ENCODE data around the gene GRIPAP1. TPM values are rescaled to one million over a fixed set of nuclear protein-coding genes. Genes with fewer than 3 reads are reported as not detected.

GRIPAP1 gene
- polyA plus RNA-seq, 1 donor from 2014 or later = 22.5 TPM

- no peaks in the 10 kb centered on the region for H3K36me3 Mint-ChIP-seq
- peaks cover 10% of the 10 kb centered on the region for H3K27me3 Mint-ChIP-seq
- no peak overlapping the region for H3K4me3 Mint-ChIP-seq
- no peak overlapping the region for H3K27ac Mint-ChIP-seq
- H3K9me3 Mint-ChIP-seq = no peaks in the 10 kb centered on the region
- H3K4me1 Mint-ChIP-seq = peaks cover 0 to 8% (median 4%) of the 10 kb centered on the region in 3 donors
Observed at GRCh38 chrX:48975541-48975940, 26.5 kb downstream of the GRIPAP1 start.

- no peak overlapping the region for H3K27ac Mint-ChIP-seq
- peaks cover 0 to 8% (median 4%) of the 10 kb centered on the region in 3 donors for H3K4me1 Mint-ChIP-seq
- H3K27me3 Mint-ChIP-seq = peaks cover 10% of the 10 kb centered on the region
- no peaks in the 10 kb centered on the region for H3K36me3 Mint-ChIP-seq
- no peaks in the 10 kb centered on the region for H3K9me3 Mint-ChIP-seq
- H3K4me3 Mint-ChIP-seq = no peak overlapping the region
Observed at GRCh38 chrX:48975041-48975440, 27.0 kb downstream of the GRIPAP1 start.

GRCh38 chrX:48974574-48974973, 27.5 kb downstream of the GRIPAP1 start:
- Mint-ChIP-seq H3K4me1 (peaks cover 0 to 8% (median 4%) of the 10 kb centered on the region in 3 donors), H3K36me3 (no peaks in the 10 kb centered on the region), H3K27ac (no peak overlapping the region)

GRCh38 chrX:48974033-48974432, 28.0 kb downstream of the GRIPAP1 start:
- H3K27me3 Mint-ChIP-seq = peaks cover 10% of the 10 kb centered on the region
- H3K36me3 Mint-ChIP-seq = no peaks in the 10 kb centered on the region
- no peaks in the 10 kb centered on the region for H3K9me3 Mint-ChIP-seq
- no peak overlapping the region for H3K27ac Mint-ChIP-seq
- peaks cover 0 to 8% (median 4%) of the 10 kb centered on the region in 3 donors for H3K4me1 Mint-ChIP-seq
- H3K4me3 Mint-ChIP-seq = no peak overlapping the region

More at GRCh38 chrX:48974574-48974973, 27.5 kb downstream of the GRIPAP1 start:
- Mint-ChIP-seq H3K9me3 (no peaks in the 10 kb centered on the region), H3K4me3 (no peak overlapping the region), H3K27me3 (peaks cover 10% of the 10 kb centered on the region)

- Mint-ChIP-seq H3K27ac (no peak overlapping the region), H3K4me3 (peak overlapping the region in 3 of 4 donors; percentile 51 to 67 (median 58)), H3K9me3 (no peaks in the 10 kb centered on the region), H3K27me3 (peaks cover 10% of the 10 kb centered on the region), H3K36me3 (no peaks in the 10 kb centered on the region), H3K4me1 (peaks cover 0 to 8% (median 4%) of the 10 kb centered on the region in 3 donors)
Observed at GRCh38 chrX:48972220-48973164, 29.6 kb downstream of the GRIPAP1 start.

- Mint-ChIP-seq H3K36me3 (no peaks in the 10 kb centered on the region), H3K27ac (no peak within 1 kb of the TSS), H3K9me3 (no peaks in the 10 kb centered on the region), H3K4me1 (peaks cover 0 to 8% (median 4%) of the 10 kb centered on the region in 3 donors), H3K4me3 (peak within 1 kb of the TSS in 3 of 4 donors; percentile 58 to 67 (median 61)), H3K27me3 (peaks cover 10% of the 10 kb centered on the region)
Observed at GRCh38 chrX:48971249-48972219, 30.5 kb downstream of the GRIPAP1 start, which contains the start of gene KCND1. KCND1 (minus strand) TSS chrX:48971844; CDS start chrX:48970271, 1,573 bp downstream.

- peaks cover 0 to 8% (median 4%) of the 10 kb centered on the region in 3 donors for H3K4me1 Mint-ChIP-seq
- H3K27me3 Mint-ChIP-seq = peaks cover 9% of the 10 kb centered on the region
- H3K4me3 Mint-ChIP-seq = no peak overlapping the region
- no peaks in the 10 kb centered on the region for H3K9me3 Mint-ChIP-seq
- no peaks in the 10 kb centered on the region for H3K36me3 Mint-ChIP-seq
- no peak overlapping the region for H3K27ac Mint-ChIP-seq
Observed at GRCh38 chrX:48969471-48969870, 32.6 kb downstream of the GRIPAP1 start.

- Mint-ChIP-seq H3K9me3 (no peaks in the 10 kb centered on the region), H3K27me3 (peaks cover 9% of the 10 kb centered on the region), H3K36me3 (no peaks in the 10 kb centered on the region), H3K4me1 (peaks cover 0 to 9% (median 8%) of the 10 kb centered on the region in 3 donors), H3K27ac (no peak overlapping the region), H3K4me3 (no peak overlapping the region)
Observed at GRCh38 chrX:48968377-48968776, 33.7 kb downstream of the GRIPAP1 start.

GRCh38 chrX:48966796-48967579, 35.1 kb downstream of the GRIPAP1 start:
- H3K9me3 Mint-ChIP-seq = no peaks in the 10 kb centered on the region
- no peaks in the 10 kb centered on the region for H3K36me3 Mint-ChIP-seq
- H3K27me3 Mint-ChIP-seq = peaks cover 3% of the 10 kb centered on the region
- peaks cover 0 to 9% (median 2%) of the 10 kb centered on the region in 3 donors for H3K4me1 Mint-ChIP-seq
- peak overlapping the region in 1 of 4 donors; percentile 40 for H3K4me3 Mint-ChIP-seq
- no peak overlapping the region for H3K27ac Mint-ChIP-seq

GRCh38 chrX:48965959-48966358, 36.1 kb downstream of the GRIPAP1 start:
- Mint-ChIP-seq H3K36me3 (no peaks in the 10 kb centered on the region), H3K27me3 (peaks cover 2% of the 10 kb centered on the region), H3K9me3 (no peaks in the 10 kb centered on the region), H3K4me1 (peaks cover 3 to 20% (median 5%) of the 10 kb centered on the region in 3 donors), H3K4me3 (no peak overlapping the region), H3K27ac (peak overlapping the region in 1 of 3 donors; percentile 48)

- H3K4me3 Mint-ChIP-seq = peak overlapping the region in 3 of 4 donors; percentile 10 to 57 (median 52)
Observed at GRCh38 chrX:48961585-48962091, 40.4 kb downstream of the GRIPAP1 start.

GRCh38 chrX:48960291-48960690, 41.8 kb downstream of the GRIPAP1 start:
- H3K9me3 Mint-ChIP-seq = no peaks in the 10 kb centered on the region
- peak overlapping the region; percentile 29 to 99 (median 69) for H3K27ac Mint-ChIP-seq
- peak overlapping the region in 3 of 4 donors; percentile 58 to 84 (median 81) for H3K4me3 Mint-ChIP-seq
- H3K36me3 Mint-ChIP-seq = no peaks in the 10 kb centered on the region
- H3K4me1 Mint-ChIP-seq = peaks cover 18 to 38% (median 24%) of the 10 kb centered on the region in 3 donors
- peaks cover 6% of the 10 kb centered on the region for H3K27me3 Mint-ChIP-seq

More at GRCh38 chrX:48961585-48962091, 40.4 kb downstream of the GRIPAP1 start:
- Mint-ChIP-seq H3K27ac (peak overlapping the region in 2 of 3 donors; percentile 67 to 99), H3K36me3 (no peaks in the 10 kb centered on the region), H3K27me3 (peaks cover 6% of the 10 kb centered on the region), H3K4me1 (peaks cover 18 to 36% (median 24%) of the 10 kb centered on the region in 3 donors), H3K9me3 (no peaks in the 10 kb centered on the region)

GRCh38 chrX:48958635-48959094, 43.4 kb downstream of the GRIPAP1 start:
- peaks cover 18 to 41% (median 30%) of the 10 kb centered on the region in 3 donors for H3K4me1 Mint-ChIP-seq
- H3K27ac Mint-ChIP-seq = peak overlapping the region; percentile 98 to 100 (median 99)
- H3K4me3 Mint-ChIP-seq = peak overlapping the region; percentile 97 to 100 (median 98)
- peaks cover 6% of the 10 kb centered on the region for H3K27me3 Mint-ChIP-seq
- H3K9me3 Mint-ChIP-seq = no peaks in the 10 kb centered on the region
- no peaks in the 10 kb centered on the region for H3K36me3 Mint-ChIP-seq

Data from IgD-negative memory B cell (primary cell).